Measurements from ENCODE around the gene TLCD5. TPM values are rescaled to one million over a fixed set of nuclear protein-coding genes. Genes with fewer than 3 reads are reported as not detected.

TLCD5 gene
- 8.0 and 9.8 TPM in 2 replicates for polyA plus RNA-seq (2011; rRNA removed)
- 2.8 and 4.7 TPM in 2 replicates for polyA minus RNA-seq (2011; rRNA and poly(A)+ RNA removed)

GRCh38 chr11:120324932-120325810, at the start of gene TLCD5:
TSS of gene TLCD5 (plus strand) at chr11:120325299. CDS start at chr11:120327442, 2,143 bp downstream.
- H3K4me3 ChIP-seq (ENCODE audit: low read depth, low read length), result peak within 1 kb of the TSS; percentile 62
- no peaks in the 10 kb centered on the region for H3K27me3 ChIP-seq (ENCODE audit: control insufficient read depth, insufficient read depth, low read length)
- POLR2A ChIA-PET, result no interaction called here
- TF ChIP-seq, protein P1, sequence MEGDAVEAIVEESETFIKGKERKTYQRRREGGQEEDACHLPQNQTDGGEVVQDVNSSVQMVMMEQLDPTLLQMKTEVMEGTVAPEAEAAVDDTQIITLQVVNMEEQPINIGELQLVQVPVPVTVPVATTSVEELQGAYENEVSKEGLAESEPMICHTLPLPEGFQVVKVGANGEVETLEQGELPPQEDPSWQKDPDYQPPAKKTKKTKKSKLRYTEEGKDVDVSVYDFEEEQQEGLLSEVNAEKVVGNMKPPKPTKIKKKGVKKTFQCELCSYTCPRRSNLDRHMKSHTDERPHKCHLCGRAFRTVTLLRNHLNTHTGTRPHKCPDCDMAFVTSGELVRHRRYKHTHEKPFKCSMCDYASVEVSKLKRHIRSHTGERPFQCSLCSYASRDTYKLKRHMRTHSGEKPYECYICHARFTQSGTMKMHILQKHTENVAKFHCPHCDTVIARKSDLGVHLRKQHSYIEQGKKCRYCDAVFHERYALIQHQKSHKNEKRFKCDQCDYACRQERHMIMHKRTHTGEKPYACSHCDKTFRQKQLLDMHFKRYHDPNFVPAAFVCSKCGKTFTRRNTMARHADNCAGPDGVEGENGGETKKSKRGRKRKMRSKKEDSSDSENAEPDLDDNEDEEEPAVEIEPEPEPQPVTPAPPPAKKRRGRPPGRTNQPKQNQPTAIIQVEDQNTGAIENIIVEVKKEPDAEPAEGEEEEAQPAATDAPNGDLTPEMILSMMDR (IDR thresholded peaks at IDR 0.05; ENCODE audit: insufficient read depth, low read depth, low read length), result peak; percentile 33; the same call in 1 of the 2 replicates
- CTCF ChIA-PET, result interaction anchor here (1.6 to 2.4 kb wide), 2 partner anchors 18 to 23 kb away, joined by 4 to 15 read pairs; no protein-coding TSS in a partner anchor
- H3K36me3 ChIP-seq (ENCODE audit: control insufficient read depth, insufficient read depth, low read length), result peaks cover 3% of the 10 kb centered on the region
- no peak for DNase-seq (ENCODE audit: low read depth)

DNA sequence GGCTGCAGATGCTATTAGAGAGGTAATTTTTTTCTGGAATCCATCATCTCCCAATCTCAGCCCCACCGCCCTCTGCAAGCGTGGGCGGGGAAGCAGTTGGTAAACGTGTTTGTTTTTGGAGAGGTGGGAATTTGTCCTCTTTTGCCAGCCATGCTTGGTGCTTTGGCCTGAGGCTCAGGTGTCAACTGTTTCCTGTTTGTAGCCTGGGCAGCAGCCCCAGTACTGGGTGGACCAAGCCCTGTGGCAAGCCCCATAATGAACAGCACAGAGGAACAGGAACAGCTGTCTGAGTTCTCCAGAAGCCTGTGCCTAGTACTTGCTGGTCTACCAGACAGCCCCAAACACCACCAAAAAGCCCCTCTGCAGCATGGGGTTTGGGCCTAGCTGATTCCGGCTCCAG, 45.6 kb upstream of the TLCD5 start:
- H3K36me3 ChIP-seq (ENCODE audit: control insufficient read depth, insufficient read depth, low read length), result no peaks in the 10 kb centered on the region
- peaks cover 5% of the 10 kb centered on the region for H3K27me3 ChIP-seq (ENCODE audit: control insufficient read depth, insufficient read depth, low read length)
- H3K4me3 ChIP-seq (ENCODE audit: low read depth, low read length), result no peak overlapping the region
- TF ChIP-seq, protein P1 (IDR thresholded peaks at IDR 0.05; ENCODE audit: insufficient read depth, low read depth, low read length), result no peak
- no peak for DNase-seq (ENCODE audit: low read depth)
- ChIA-PET CTCF (no interaction called here), POLR2A (interaction anchor here (0.6 kb wide), 1 partner anchor 152 kb away, joined by 3 read pairs; no protein-coding TSS in a partner anchor)

GRCh38 chr11:120280600-120281051, 44.5 kb upstream of the TLCD5 start:
- DNase-seq (ENCODE audit: low read depth), result no peak
- ChIA-PET CTCF (no interaction called here), POLR2A (no interaction called here)
- TF ChIP-seq, protein P1 (IDR thresholded peaks at IDR 0.05; ENCODE audit: insufficient read depth, low read depth, low read length), result no peak
- Histone ChIP-seq H3K36me3 (ENCODE audit: control insufficient read depth, insufficient read depth, low read length) (no peaks in the 10 kb centered on the region), H3K4me3 (ENCODE audit: low read depth, low read length) (no peak overlapping the region), H3K27me3 (ENCODE audit: control insufficient read depth, insufficient read depth, low read length) (peaks cover 5% of the 10 kb centered on the region)

DNA sequence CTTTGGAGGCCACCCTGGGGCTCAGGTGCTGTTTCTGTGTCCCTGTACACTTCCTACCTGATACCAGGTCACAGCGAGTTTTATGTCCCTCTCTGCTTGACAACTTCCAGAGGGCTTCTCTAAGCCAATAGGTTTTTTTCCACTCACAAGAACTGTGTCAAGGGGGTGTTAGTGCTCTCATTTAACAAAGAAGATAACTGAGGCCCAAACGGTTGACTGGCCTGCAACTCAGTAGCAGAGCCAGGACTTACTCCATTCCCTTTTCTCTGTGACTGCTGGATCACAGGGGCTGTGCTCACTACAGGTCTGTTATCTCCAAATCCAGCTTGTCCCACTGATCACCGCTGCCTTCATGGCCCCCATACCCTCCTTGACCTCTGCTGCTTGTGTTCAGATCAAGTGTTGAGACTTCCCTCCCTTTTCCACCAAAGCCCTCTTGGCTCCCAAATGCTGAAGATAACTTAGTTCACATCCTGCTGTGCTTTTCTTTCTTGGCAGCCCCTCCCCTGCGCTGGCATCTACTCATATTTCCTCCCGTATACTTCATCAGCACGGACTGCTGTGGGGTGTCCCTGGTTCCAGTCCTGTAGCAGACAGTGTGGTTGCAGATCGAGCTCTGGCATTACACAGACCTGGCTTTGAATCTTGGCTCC, 43.8 kb upstream of the TLCD5 start:
- H3K36me3 ChIP-seq (ENCODE audit: control insufficient read depth, insufficient read depth, low read length), result no peaks in the 10 kb centered on the region
- no peak for DNase-seq (ENCODE audit: low read depth)
- TF ChIP-seq, protein P1 (IDR thresholded peaks at IDR 0.05; ENCODE audit: insufficient read depth, low read depth, low read length), result no peak
- ChIA-PET CTCF (interaction anchor here (1.0 to 1.7 kb wide), 2 partner anchors 18 to 22 kb away, joined by 3 to 6 read pairs; no protein-coding TSS in a partner anchor), POLR2A (no interaction called here)
- no peak overlapping the region for H3K4me3 ChIP-seq (ENCODE audit: low read depth, low read length)
- H3K27me3 ChIP-seq (ENCODE audit: control insufficient read depth, insufficient read depth, low read length), result peaks cover 5% of the 10 kb centered on the region

GRCh38 chr11:120283124-120283523, 42.0 kb upstream of the TLCD5 start:
- peaks cover 4% of the 10 kb centered on the region for H3K27me3 ChIP-seq (ENCODE audit: control insufficient read depth, insufficient read depth, low read length)
- ChIA-PET POLR2A (no interaction called here), CTCF (interaction anchor here (1.2 to 1.7 kb wide), 2 partner anchors 16 to 19 kb away, joined by 3 to 6 read pairs; no protein-coding TSS in a partner anchor)
- no peak overlapping the region for H3K4me3 ChIP-seq (ENCODE audit: low read depth, low read length)
- TF ChIP-seq, protein P1 (IDR thresholded peaks at IDR 0.05; ENCODE audit: insufficient read depth, low read depth, low read length), result no peak
- no peak for DNase-seq (ENCODE audit: low read depth)
- no peaks in the 10 kb centered on the region for H3K36me3 ChIP-seq (ENCODE audit: control insufficient read depth, insufficient read depth, low read length)

All from BJ (cell line).